Measurements from ENCODE around the gene SMG7.

GRCh38 chr1:183516725-183517124 lies 44.4 kb downstream of the SMG7 start:
- no peak for TF ChIP-seq CTCF (IDR thresholded peaks at IDR 0.05)
- no peak for TF ChIP-seq POLR2AphosphoS5 (IDR thresholded peaks at IDR 0.05)
- no peak for TF ChIP-seq POLR2A (IDR thresholded peaks at IDR 0.05)

Data from prostate gland (tissue), 2 donors.